Measurements from ENCODE around the gene RAB11A. TPM values are rescaled to one million over a fixed set of nuclear protein-coding genes. Genes with fewer than 3 reads are reported as not detected.

The RAB11A gene
- polyA plus RNA-seq, 1 of the 3 experiments (the other 2 are of a cell fraction), result 352 TPM

- Histone ChIP-seq H3K9ac (no peak overlapping the region), H4K20me1 (ENCODE audit: insufficient read depth) (no peaks in the 10 kb centered on the region), H3K36me3 (replicated peaks in 1 of 2; ENCODE audit: control insufficient read depth in 1 of 2, insufficient read depth in 2 of 2, low read length in 1 of 2) (peaks cover 0 to 22% of the 10 kb centered on the region in 2 experiments), H3K4me2 (no peak overlapping the region), H3K4me3 (ENCODE audit: low read depth in 2 of 2, low read length in 1 of 2) (no peak overlapping the region), H3K9me3 (no peaks in the 10 kb centered on the region), H2AFZ (ENCODE audit: low read depth) (no peak overlapping the region), H3K9me2 (no peaks in the 10 kb centered on the region), H3K4me1 (ENCODE audit: control insufficient read depth in 1 of 2, insufficient read depth in 2 of 2, low read depth in 1 of 2, low read length in 1 of 2) (peaks cover 0 to 10% of the 10 kb centered on the region in 2 experiments; a peak in 1 of 4 replicates), H3K27ac (ENCODE audit: low read depth in 2 of 2, low read length in 1 of 2) (no peak overlapping the region), H3K27me3 (ENCODE audit: insufficient read depth) (no peaks in the 10 kb centered on the region), H3K79me2 (ENCODE audit: insufficient read depth) (no peaks in the 10 kb centered on the region), H3F3A (replicated peaks; ENCODE audit: insufficient read depth) (no peaks in the 10 kb centered on the region)
- 97% methylated on average over 3 of the region's 4 CpGs for WGBS (ENCODE audit: low lambda C conversion rate)
- CTCF ChIA-PET, result interaction anchor here (1.3 to 3.7 kb wide), 2 partner anchors 11 to 274 kb away, joined by 3 to 23 read pairs; no protein-coding TSS in a partner anchor
- POLR2A ChIA-PET, result no interaction called here
- TF ChIP-seq, protein P1, sequence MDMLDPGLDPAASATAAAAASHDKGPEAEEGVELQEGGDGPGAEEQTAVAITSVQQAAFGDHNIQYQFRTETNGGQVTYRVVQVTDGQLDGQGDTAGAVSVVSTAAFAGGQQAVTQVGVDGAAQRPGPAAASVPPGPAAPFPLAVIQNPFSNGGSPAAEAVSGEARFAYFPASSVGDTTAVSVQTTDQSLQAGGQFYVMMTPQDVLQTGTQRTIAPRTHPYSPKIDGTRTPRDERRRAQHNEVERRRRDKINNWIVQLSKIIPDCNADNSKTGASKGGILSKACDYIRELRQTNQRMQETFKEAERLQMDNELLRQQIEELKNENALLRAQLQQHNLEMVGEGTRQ (IDR thresholded peaks at IDR 0.05; ENCODE audit: borderline replicate concordance, low read depth, low read length), result no peak
- TF ChIP-seq MXI1 (IDR thresholded peaks at IDR 0.05; ENCODE audit: low read depth, low read length) (no peak), GABPA (IDR thresholded peaks at IDR 0.05; ENCODE audit: low read depth) (no peak), POLR2AphosphoS5 (IDR thresholded peaks at IDR 0.05; ENCODE audit: low read depth, low read length) (no peak), GATA2 (CRISPR knock-in tag; IDR thresholded peaks at IDR 0.05) (no peak)
- DNase-seq, result no peak
Observed at GRCh38 chr15:65914386-65914785, 45.1 kb downstream of the RAB11A start.

- ChIA-PET CTCF (interaction anchor here (0.6 to 4.1 kb wide), 18 partner anchors 11 to 560 kb away, joined by 3 to 40 read pairs (median 4); no protein-coding TSS in a partner anchor), POLR2A (no interaction called here)
- TF ChIP-seq NFIC (IDR thresholded peaks at IDR 0.05; ENCODE audit: borderline replicate concordance) (no peak), TCF12 (IDR thresholded peaks at IDR 0.05) (no peak), GATA2 (CRISPR knock-in tag; IDR thresholded peaks at IDR 0.05) (no peak), MXI1 (IDR thresholded peaks at IDR 0.05; ENCODE audit: low read depth, low read length) (no peak), GABPA (IDR thresholded peaks at IDR 0.05; ENCODE audit: low read depth) (no peak)
- TF ChIP-seq, protein P2, sequence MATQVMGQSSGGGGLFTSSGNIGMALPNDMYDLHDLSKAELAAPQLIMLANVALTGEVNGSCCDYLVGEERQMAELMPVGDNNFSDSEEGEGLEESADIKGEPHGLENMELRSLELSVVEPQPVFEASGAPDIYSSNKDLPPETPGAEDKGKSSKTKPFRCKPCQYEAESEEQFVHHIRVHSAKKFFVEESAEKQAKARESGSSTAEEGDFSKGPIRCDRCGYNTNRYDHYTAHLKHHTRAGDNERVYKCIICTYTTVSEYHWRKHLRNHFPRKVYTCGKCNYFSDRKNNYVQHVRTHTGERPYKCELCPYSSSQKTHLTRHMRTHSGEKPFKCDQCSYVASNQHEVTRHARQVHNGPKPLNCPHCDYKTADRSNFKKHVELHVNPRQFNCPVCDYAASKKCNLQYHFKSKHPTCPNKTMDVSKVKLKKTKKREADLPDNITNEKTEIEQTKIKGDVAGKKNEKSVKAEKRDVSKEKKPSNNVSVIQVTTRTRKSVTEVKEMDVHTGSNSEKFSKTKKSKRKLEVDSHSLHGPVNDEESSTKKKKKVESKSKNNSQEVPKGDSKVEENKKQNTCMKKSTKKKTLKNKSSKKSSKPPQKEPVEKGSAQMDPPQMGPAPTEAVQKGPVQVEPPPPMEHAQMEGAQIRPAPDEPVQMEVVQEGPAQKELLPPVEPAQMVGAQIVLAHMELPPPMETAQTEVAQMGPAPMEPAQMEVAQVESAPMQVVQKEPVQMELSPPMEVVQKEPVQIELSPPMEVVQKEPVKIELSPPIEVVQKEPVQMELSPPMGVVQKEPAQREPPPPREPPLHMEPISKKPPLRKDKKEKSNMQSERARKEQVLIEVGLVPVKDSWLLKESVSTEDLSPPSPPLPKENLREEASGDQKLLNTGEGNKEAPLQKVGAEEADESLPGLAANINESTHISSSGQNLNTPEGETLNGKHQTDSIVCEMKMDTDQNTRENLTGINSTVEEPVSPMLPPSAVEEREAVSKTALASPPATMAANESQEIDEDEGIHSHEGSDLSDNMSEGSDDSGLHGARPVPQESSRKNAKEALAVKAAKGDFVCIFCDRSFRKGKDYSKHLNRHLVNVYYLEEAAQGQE (IDR thresholded peaks at IDR 0.05; ENCODE audit: low read depth, low read length), result no peak
- TF ChIP-seq, protein P3, sequence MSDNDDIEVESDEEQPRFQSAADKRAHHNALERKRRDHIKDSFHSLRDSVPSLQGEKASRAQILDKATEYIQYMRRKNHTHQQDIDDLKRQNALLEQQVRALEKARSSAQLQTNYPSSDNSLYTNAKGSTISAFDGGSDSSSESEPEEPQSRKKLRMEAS (IDR thresholded peaks at IDR 0.05; ENCODE audit: low read depth), result no peak
- no peak overlapping the region for H2AFZ ChIP-seq (ENCODE audit: low read depth)
- H3F3A ChIP-seq (replicated peaks; ENCODE audit: insufficient read depth), result no peaks in the 10 kb centered on the region
- no peaks in the 10 kb centered on the region for H4K20me1 ChIP-seq (ENCODE audit: insufficient read depth)
- H3K9me2 ChIP-seq, result no peaks in the 10 kb centered on the region
- H3K9me3 ChIP-seq, result no peaks in the 10 kb centered on the region
- DNase-seq, result no peak
- no peak overlapping the region for H3K4me2 ChIP-seq
- H3K4me1 ChIP-seq (ENCODE audit: control insufficient read depth in 1 of 2, insufficient read depth in 2 of 2, low read depth in 1 of 2, low read length in 1 of 2), result peaks cover 0 to 13% of the 10 kb centered on the region in 2 experiments; a peak in 1 of 4 replicates
- no peak overlapping the region for H3K9ac ChIP-seq
- no peak overlapping the region for H3K27ac ChIP-seq (ENCODE audit: low read depth in 2 of 2, low read length in 1 of 2)
- no peaks in the 10 kb centered on the region for H3K79me2 ChIP-seq (ENCODE audit: insufficient read depth)
- H3K36me3 ChIP-seq (replicated peaks in 1 of 2; ENCODE audit: control insufficient read depth in 1 of 2, insufficient read depth in 2 of 2, low read length in 1 of 2), result peaks cover 0 to 14% of the 10 kb centered on the region in 2 experiments
- WGBS (ENCODE audit: low lambda C conversion rate), result 89% methylated on average over 8 of the region's 8 CpGs
- H3K4me3 ChIP-seq (ENCODE audit: low read depth in 2 of 2, low read length in 1 of 2), result no peak overlapping the region
- no peaks in the 10 kb centered on the region for H3K27me3 ChIP-seq (ENCODE audit: insufficient read depth)
Observed at GRCh38 chr15:65914981-65915925, 46.0 kb downstream of the RAB11A start.
